NCI-H1436 (cell line): Measurements from ENCODE around the gene KCNQ1.

ENCODE experiments used
- DNase-seq: peaks from one replicate; lab custom pipeline; 2025; lab: John Stamatoyannopoulos, UW

The KCNQ1 gene

GRCh38 chr11:2665526-2666400 is 221.0 kb downstream of the KCNQ1 start:
- DNase-seq: no peak

DNA sequence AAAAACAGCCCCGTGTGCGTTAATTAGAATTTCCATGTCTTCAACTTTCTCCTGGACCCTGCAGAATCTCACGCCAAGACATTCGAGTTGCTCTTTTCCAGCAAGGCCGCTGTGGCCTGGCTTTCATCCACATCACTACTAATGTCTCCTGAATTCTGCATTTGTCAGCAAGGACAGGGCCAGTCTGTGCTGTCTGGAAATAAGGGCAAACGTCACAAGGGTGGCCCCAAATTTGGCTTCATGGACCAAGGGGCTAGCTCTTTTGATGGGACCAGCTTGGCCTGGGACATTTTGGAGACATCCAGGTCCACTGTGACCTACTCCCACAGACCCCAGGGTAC is 221.6 kb downstream of the KCNQ1 start:
- DNase-seq: no peak

GRCh38 chr11:2666828-2667570 is 222.2 kb downstream of the KCNQ1 start:
- DNase-seq: no peak

- DNase-seq: no peak
These were observed 223.1 kb downstream of the KCNQ1 start for GRCh38 chr11:2667940-2668339.

GRCh38 chr11:2668876-2669275 is 224.1 kb downstream of the KCNQ1 start:
- no peak for DNase-seq

DNA sequence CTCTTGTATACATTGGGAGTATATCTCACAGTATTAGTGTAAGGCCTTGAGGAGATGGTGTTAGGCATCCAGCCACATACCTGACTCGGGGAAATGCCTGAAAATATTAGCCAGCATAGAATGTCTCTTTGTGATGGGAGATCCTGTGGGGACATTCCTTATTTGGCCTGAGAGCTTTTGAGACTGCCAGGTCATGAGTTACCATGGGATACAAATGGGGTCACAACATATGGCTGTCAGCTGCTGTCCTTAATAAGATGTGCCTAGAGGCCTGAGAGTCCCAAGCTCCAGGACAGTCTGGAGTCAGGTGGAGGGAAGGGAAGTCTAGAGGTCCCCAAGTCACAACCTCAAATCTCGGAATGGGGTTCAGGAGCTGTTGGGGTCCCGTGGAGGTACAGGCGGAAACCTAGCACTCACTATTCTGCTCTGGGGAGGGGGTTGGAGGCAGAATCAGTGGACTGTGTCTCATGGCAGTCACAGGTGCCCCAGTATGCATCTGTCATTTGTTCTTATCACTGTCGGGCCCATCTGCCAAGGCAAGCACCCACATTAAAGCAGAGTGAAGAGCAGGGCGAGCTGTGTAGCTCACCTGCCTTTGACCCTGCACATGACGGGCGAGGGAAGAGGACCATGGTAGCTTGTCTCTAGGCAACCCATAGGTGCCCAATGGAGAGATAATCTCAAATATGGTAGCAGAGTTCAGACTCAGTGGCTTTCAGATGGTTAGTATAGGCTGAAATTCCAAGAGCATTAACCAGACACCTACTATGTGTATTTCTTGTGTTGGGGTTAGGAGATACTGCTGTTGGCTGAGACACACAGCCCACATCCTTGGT is 225.0 kb downstream of the KCNQ1 start:
- DNase-seq: no peak

DNA sequence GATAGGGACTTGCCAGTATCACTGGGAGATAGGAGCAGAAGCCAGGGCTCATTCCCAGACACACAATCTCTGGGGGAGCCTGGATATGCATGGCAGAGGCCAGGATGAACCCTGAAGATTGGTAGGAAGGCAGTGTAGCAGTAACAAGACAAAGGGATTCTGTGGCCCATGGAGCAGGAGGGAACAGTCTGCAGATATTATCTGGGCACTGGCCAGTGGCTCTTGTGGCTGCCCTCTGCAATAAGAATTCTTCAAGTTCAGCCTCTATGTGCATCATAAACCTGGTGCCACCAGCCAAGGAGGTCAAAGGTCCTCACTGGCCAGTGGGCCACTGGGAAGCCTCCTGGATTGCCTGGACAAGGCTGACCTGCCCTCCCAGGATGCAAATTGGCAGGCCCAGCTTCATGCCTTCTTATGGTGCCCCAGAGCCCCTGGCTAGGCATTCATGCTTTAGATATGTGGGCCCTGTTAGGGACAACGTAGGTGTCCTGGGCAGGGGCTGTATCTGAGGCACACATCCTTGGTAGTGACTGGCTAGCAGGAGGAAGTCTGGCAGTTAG is 225.8 kb downstream of the KCNQ1 start:
- DNase-seq: no peak

- DNase-seq: no peak
These were observed 226.9 kb downstream of the KCNQ1 start for GRCh38 chr11:2671748-2672147.

GRCh38 chr11:2672553-2673249 is 227.9 kb downstream of the KCNQ1 start:
- DNase-seq: no peak

DNA sequence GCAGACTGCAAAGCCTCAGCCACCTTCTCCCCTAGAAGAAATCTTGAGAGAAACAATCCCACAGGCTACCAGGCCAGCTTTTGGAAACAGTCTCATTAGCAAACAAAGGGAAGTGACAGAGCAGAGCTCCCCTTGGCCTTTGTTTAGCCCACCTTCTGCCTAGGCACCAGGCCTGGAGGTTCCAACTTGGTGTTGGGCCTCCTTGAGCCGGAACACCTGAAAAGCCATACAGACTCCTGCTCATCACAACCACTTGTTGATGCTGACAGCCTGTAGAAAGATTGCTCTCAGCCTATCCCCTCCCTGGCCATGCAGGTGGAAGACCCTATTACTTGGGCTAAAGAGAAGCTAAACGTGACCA is 228.4 kb downstream of the KCNQ1 start:
- no peak for DNase-seq

- no peak for DNase-seq
These were observed 229.2 kb downstream of the KCNQ1 start for GRCh38 chr11:2673871-2674471.

- DNase-seq: no peak
These were observed 229.9 kb downstream of the KCNQ1 start for GRCh38 chr11:2674658-2675131.

DNA sequence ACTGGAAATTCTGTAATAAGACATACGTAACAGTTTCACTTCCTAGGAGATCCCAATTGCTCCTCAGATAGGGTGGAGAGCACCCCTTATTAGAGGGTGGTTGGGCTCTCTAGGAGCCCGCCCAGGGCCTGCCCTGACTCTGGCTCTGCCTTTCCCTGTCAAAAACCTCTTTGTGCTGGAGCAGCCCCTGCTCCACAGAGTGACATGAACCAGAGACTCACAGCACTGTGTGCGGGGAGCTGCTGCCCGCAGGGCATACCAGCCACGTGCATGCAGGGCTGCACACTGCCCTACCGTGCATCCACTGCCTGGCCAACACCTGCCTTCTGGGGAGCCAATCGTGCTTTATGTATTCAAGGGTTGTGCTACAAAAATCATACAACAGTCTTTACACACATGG is 230.7 kb downstream of the KCNQ1 start:
- DNase-seq: no peak

- no peak for DNase-seq
These were observed 232.3 kb downstream of the KCNQ1 start for GRCh38 chr11:2677127-2677526.

- DNase-seq: no peak
These were observed 233.6 kb downstream of the KCNQ1 start for GRCh38 chr11:2678396-2678795.

GRCh38 chr11:2679011-2679676 is 234.3 kb downstream of the KCNQ1 start:
- DNase-seq: no peak

DNA sequence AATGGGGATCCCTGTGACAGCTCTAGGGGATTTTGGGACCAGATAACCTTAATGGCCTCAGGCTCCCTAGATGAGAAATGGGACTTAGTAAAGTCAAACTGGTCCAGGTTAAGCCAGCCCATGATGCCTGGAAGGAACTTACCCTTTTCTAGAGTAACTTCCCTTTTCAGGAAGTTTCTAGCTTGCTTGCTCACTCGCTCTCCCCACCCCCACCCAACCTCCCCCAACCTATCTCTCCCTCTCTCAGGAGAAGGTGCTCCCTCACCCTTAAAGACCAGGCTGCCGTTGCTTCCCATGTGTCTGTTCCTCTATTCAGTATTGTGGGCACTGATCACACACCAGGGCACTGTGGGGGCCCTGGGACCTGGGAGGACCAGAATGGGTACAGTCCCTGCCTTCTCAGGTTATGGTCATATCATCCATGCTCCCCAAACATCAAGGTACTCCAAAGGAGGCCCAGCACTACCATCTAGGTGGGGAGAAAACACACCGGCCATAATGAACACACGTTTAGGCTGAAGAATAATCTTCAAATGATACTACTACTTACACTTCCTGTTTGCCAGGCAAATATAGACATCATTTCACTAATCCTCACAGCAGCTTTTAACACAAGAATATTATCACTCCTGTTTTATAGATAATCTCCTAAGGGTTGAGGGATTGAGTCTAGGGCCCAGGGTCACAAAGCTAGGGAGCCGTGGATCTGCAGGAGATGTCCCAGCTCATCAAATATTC is 236.8 kb downstream of the KCNQ1 start:
- no peak for DNase-seq

- DNase-seq: no peak
These were observed 239.0 kb downstream of the KCNQ1 start for GRCh38 chr11:2683806-2684205.

- DNase-seq: no peak
These were observed 239.8 kb downstream of the KCNQ1 start for GRCh38 chr11:2684581-2684980.

DNA sequence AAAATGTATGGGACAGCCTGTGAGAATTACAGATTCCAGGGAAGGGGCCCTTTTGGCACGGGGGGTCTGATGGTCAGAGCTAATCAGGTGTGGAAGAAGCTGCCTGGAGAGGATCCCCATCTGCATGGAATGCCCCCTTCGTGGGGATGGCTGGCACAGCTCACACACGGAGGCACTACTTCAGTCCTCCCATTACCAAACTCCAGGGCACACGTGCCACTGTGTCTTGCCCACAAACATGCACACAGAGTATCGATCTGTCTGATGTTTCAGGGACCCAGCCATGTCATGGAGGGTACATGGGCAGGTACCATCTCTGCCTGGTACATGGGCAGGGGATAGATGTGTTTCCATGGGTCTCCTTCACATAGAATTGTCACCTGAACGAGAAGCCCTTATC is 240.2 kb downstream of the KCNQ1 start:
- DNase-seq: no peak
